ENCODE results near the gene TMC1.

Gene TMC1

GRCh38 chr9:72524820-72525540 is 3.6 kb downstream of the TMC1 start:
- no peak overlapping the region for H3K4me2 ChIP-seq (ENCODE audit: insufficient read depth, low read length)
- no peak for TF ChIP-seq EZH2 (IDR thresholded peaks at IDR 0.05; ENCODE audit: borderline replicate concordance, low read depth, low read length, severe bottlenecking)
- no peak for TF ChIP-seq CTCF (IDR thresholded peaks at IDR 0.05; ENCODE audit: borderline replicate concordance, extremely low read depth, low read length, poor library complexity, severe bottlenecking)
- DNase-seq (no peak), ATAC-seq (ENCODE audit: insufficient read depth, low read depth) (no peak)
- no peaks in the 10 kb centered on the region for H3K27me3 ChIP-seq (ENCODE audit: insufficient read depth, low read length, poor library complexity)
- no peaks in the 10 kb centered on the region for H3K79me2 ChIP-seq (ENCODE audit: insufficient read depth, low read length)
- no peak overlapping the region for H2AFZ ChIP-seq (ENCODE audit: low read depth, low read length)
- peaks cover 18% of the 10 kb centered on the region for H3K4me1 ChIP-seq (ENCODE audit: insufficient read depth, low read length)
- no peaks in the 10 kb centered on the region for H3K36me3 ChIP-seq (ENCODE audit: insufficient read depth, low read length)
- no peaks in the 10 kb centered on the region for H3K9me3 ChIP-seq (ENCODE audit: insufficient read depth, low read length, severe bottlenecking)
- H3K27ac ChIP-seq (ENCODE audit: low read length), result no peak overlapping the region
- H3K9ac ChIP-seq (ENCODE audit: low read depth, low read length), result no peak overlapping the region
- no peak overlapping the region for H3K4me3 ChIP-seq (ENCODE audit: low read depth in 1 of 2, low read length in 2 of 2)
- no peaks in the 10 kb centered on the region for H4K20me1 ChIP-seq (ENCODE audit: insufficient read depth, low read length)

GRCh38 chr9:72526901-72527800 is 5.7 kb downstream of the TMC1 start:
- H3K4me3 ChIP-seq (ENCODE audit: low read depth in 1 of 2, low read length in 2 of 2), result peak overlapping the region in 1 of 2 experiments; percentile 44; a peak in 2 of 4 replicates
- peaks cover 18% of the 10 kb centered on the region for H3K4me1 ChIP-seq (ENCODE audit: insufficient read depth, low read length)
- ATAC-seq (ENCODE audit: insufficient read depth, low read depth), result peak; percentile 100
- no peaks in the 10 kb centered on the region for H3K36me3 ChIP-seq (ENCODE audit: insufficient read depth, low read length)
- H3K79me2 ChIP-seq (ENCODE audit: insufficient read depth, low read length), result no peaks in the 10 kb centered on the region
- H3K9me3 ChIP-seq (ENCODE audit: insufficient read depth, low read length, severe bottlenecking), result no peaks in the 10 kb centered on the region
- peak; percentile 70 for DNase-seq
- H3K27me3 ChIP-seq (ENCODE audit: insufficient read depth, low read length, poor library complexity), result no peaks in the 10 kb centered on the region
- H2AFZ ChIP-seq (ENCODE audit: low read depth, low read length), result peak overlapping the region; percentile 57
- H3K9ac ChIP-seq (ENCODE audit: low read depth, low read length), result peak overlapping the region; percentile 17; the same call in 1 of the 2 replicates
- peak overlapping the region; percentile 52; the same call in 1 of the 2 replicates for H3K27ac ChIP-seq (ENCODE audit: low read length)
- H3K4me2 ChIP-seq (ENCODE audit: insufficient read depth, low read length), result peak overlapping the region; percentile 65
- TF ChIP-seq EZH2 (IDR thresholded peaks at IDR 0.05; ENCODE audit: borderline replicate concordance, low read depth, low read length, severe bottlenecking) (no peak), CTCF (IDR thresholded peaks at IDR 0.05; ENCODE audit: borderline replicate concordance, extremely low read depth, low read length, poor library complexity, severe bottlenecking) (no peak)
- H4K20me1 ChIP-seq (ENCODE audit: insufficient read depth, low read length), result no peaks in the 10 kb centered on the region

- H3K9me3 ChIP-seq (ENCODE audit: insufficient read depth, low read length, severe bottlenecking), result no peaks in the 10 kb centered on the region
- H3K27ac ChIP-seq (ENCODE audit: low read length), result peak overlapping the region; percentile 52; the same call in 1 of the 2 replicates
- H3K36me3 ChIP-seq (ENCODE audit: insufficient read depth, low read length), result no peaks in the 10 kb centered on the region
- ATAC-seq (ENCODE audit: insufficient read depth, low read depth) (no peak), DNase-seq (no peak)
- no peaks in the 10 kb centered on the region for H3K27me3 ChIP-seq (ENCODE audit: insufficient read depth, low read length, poor library complexity)
- H2AFZ ChIP-seq (ENCODE audit: low read depth, low read length), result peak overlapping the region; percentile 57
- peaks cover 18% of the 10 kb centered on the region for H3K4me1 ChIP-seq (ENCODE audit: insufficient read depth, low read length)
- H3K4me3 ChIP-seq (ENCODE audit: low read depth in 1 of 2, low read length in 2 of 2), result peak overlapping the region in 1 of 2 experiments; percentile 44; a peak in 2 of 4 replicates
- TF ChIP-seq CTCF (IDR thresholded peaks at IDR 0.05; ENCODE audit: borderline replicate concordance, extremely low read depth, low read length, poor library complexity, severe bottlenecking) (no peak), EZH2 (IDR thresholded peaks at IDR 0.05; ENCODE audit: borderline replicate concordance, low read depth, low read length, severe bottlenecking) (no peak)
- H4K20me1 ChIP-seq (ENCODE audit: insufficient read depth, low read length), result no peaks in the 10 kb centered on the region
- no peaks in the 10 kb centered on the region for H3K79me2 ChIP-seq (ENCODE audit: insufficient read depth, low read length)
- H3K9ac ChIP-seq (ENCODE audit: low read depth, low read length), result peak overlapping the region; percentile 17
- H3K4me2 ChIP-seq (ENCODE audit: insufficient read depth, low read length), result peak overlapping the region; percentile 65
Observed at GRCh38 chr9:72527801-72528195, 6.4 kb downstream of the TMC1 start.
